GM19023 (cell line): Measurements from ENCODE around the gene ATXN7L1.

Experiments used
- ATAC-seq: cut with Tn5 transposase; IDR thresholded peaks from one replicate; pipeline ENCODE4 v1.9.1; 2021; ENCODE audit warnings: mild to moderate bottlenecking, moderate library complexity; ENCODE audit not compliant: unreplicated experiment

ATXN7L1 gene

GRCh38 chr7:105652359-105652993 lies 223.9 kb downstream of the ATXN7L1 start:
- ATAC-seq: peak; percentile 91

DNA sequence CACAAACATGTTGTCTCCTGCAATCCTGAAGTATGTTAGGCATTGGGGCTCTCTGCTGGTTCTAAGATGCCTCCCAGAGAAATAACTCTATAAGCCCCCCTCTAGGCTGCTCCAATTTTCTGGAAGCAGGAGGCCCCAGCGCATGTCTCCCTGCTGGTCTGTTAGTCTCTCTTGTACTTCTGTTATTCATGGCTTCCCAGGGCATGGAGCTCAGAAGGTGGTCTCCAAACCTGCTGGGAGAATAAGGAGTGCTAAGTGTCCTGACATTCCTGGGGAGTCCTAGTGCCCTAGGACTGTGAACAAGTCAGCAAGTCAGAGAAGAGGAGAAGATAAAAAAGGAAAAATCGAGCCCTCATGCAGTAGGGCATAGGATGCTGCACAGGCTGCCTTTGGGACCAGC lies 224.6 kb downstream of the ATXN7L1 start:
- no peak for ATAC-seq

DNA sequence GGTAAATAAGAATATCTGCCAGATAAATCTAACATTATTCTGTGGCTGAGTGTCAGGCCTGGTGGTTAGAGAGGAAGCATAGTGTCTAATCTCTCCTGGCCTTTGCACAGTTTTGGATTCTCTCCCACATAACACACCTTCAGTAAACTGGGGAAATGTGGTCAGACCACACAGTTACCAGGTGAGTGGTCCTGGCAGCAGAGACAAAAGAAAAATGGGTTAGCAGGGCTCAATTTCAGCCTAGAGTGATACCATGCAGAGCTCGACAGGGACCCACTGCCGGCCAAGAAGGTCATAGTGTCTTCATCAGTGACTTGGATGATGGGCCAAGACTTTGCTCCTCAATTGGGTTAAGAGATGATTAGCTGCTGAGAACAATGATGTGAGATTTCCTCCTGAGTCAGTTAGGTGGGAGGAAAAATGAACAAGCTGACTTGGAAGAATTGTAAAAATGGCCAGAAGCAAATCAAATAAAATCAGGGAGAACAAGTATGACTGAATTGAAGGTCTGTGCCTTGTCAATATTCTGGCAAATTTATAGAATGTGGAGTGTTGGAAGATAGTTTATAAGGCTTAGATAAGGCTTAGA lies 225.9 kb downstream of the ATXN7L1 start:
- ATAC-seq: no peak

DNA sequence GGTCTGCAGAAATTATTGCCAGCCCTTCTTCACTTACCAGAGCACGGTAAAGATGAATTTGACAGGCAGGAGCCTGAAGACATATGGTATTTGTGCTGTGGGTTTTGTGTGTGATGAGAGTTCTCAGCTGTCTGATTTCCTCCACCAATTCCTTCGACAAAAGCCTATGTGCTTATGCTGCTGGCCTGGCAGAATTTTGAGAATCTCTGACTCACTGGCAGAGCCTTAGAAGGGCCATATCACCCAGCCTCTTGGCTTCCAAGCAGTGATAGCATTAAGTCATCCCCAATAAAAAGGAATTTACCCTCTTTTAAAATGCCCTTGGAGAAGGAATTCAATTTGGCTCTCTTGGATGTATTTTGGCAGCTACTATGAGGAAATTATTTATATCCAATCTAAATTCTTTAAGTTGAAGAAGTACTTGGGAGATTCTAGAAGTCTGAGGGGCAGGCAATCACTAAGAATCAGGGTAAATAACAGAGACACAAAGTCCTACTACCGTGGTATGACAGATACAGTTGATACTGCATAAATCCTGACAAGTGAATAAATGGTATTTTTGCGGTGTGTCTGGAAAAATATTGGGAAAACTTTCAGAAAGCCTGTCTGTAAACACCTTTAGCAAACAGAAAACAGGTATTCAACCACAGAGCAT lies 226.5 kb downstream of the ATXN7L1 start:
- no peak for ATAC-seq

DNA sequence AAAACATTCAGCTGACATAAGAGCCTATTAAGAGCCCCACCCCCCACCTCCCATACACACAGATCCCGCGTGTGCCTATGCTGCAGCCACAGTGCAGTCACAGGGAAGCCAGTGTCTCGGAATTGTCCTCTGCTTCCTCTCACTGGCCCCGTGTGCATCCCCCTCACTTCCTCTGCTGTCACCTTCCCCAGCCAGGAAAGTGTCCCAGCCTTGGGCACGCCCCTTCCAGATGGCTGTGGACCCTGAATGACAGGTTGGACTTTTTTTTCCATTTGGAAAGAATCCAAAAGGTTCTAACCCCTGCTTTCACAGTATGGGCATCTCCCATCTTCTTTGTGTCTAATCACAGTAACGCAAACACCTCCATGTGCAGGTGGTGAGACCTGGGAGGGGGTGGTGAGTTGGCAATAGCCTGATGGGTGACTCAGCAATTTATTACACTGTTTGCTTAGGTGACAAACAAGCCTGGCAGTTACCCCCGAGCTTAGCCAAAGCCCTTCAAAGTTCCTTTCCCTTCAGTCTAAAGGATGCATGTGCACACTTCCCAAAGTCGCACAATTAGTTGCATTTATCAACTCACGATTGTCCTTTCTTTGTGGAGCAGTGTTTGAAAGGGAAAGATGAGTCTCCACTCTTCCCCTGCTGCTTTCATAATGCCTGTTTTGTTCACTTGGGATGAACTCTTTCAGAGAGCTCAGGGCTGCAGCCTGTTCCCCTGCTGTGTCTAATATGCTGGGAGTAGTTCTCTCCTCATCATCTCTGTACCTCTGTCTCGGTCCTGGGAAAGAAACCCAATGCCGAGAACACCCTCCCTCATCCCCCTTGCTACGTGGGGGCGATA lies 227.6 kb downstream of the ATXN7L1 start:
- ATAC-seq: no peak

DNA sequence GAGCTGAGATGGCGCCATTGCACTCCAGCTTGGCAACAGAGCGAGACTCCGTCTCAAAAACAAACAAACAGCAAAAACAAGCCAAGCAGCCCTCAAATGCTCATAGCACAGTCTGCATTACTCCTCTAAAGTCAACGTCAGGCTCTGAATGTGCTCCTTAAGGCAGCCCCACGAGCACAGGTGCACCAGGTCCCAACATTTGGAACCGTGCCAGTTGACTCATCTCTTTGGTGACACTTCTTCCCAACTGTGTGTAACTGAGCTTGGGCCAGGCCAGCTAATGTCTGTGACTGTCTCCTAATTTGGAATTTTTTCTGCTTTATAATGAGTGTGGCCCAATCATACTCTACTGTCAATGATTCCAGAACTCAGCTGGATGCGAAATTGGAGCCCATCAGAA lies 228.8 kb downstream of the ATXN7L1 start:
- no peak for ATAC-seq

DNA sequence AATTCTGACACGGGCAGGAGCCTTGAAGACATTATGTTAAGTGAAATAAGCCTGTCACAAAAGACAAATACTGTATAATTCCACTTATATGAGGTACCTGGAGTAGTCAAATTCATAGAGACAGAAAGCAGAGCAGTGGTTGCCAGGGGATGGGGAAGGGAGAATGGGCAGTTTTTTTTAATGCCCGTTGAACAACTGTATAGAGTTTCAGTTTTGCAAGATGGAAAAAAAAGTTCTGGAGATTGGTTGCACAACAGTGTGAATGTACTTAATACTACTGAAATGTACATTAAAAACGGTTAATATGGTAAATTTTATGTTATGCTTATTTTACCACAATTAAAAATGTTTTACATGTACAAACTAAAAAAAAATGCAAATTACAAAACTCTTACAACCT lies 231.5 kb downstream of the ATXN7L1 start:
- no peak for ATAC-seq

DNA sequence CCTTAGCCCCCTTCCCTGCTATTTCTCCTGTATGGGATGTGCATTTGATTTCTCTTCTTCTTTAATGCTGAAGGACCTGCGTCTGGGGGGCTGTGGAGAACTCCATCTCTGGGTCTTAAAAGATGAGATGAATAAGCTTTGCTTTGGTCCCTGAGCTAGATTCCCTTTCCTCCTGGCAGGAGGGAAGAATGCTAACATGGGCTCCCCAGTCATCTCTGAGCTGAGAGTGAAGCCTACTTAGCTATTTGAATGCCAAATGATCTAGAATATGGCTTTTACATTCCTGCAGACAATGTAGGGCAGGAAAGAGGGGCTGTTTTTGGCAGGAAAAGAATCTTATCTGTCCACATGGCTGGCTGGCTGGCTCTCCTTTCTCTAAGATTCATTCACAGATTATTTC lies 232.5 kb downstream of the ATXN7L1 start:
- no peak for ATAC-seq

GRCh38 chr7:105643384-105643783 lies 233.0 kb downstream of the ATXN7L1 start:
- ATAC-seq: no peak

DNA sequence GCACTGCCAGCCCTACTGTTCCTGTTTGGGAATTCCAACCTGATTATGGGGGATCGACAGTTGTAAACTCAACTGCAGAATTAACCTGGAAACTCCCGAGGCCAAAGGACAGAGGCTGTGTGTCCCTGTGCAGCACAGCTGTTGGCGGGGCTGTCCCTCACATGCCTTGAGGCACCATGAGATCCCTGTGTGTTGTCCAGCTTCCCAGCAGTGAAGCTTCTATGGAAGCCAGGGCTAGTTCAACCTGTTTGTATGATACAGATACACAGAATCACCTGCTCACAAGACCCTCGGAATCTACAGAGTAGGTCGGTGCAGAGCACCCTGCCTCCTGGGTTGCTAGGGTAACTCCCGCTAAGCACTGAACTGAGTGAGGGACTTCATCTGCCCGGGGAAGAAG lies 234.1 kb downstream of the ATXN7L1 start:
- no peak for ATAC-seq

DNA sequence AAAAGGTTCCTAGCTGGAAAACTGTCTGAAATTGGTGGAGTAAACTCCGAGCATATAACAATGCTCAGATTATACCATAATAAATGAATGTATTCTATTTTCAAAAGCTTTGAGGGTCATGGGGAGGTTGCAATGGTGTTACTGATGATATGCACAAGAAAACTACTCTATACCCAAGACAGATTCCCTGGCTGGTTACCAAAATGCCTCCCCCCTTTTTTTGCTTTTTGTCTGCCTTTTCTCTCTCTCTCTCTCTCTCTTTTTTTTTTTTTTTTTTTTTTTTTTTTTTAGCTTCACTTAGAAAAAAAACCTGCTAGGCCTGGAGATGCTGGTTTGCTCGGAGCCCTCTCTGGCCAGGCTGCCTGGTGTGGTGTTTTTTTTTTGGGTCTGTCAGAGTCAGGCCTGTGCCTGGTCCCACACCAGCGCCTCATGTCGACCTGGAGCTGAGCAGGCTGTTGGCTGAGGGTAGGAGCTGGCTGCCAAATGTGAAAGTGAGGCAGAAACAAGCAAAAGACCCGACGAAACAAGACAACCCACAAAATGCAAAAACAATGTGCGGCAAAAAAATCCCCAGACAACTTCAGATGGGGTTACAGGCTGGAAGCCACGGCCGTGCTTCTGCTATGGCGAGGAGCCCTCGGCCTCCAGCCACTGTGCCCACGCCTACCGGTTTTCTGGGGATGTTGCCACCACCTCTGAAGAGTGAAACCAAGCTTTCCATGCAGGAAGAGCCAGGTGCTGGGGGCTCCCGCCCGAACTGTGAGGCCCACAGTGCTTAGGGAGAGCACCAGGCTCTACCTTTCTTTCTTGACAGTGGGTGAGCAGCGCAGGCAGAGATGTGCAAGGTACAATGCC lies 235.2 kb downstream of the ATXN7L1 start:
- ATAC-seq: no peak

GRCh38 chr7:105639667-105640493 lies 236.5 kb downstream of the ATXN7L1 start:
- ATAC-seq: no peak

- ATAC-seq: no peak
These were observed 237.4 kb downstream of the ATXN7L1 start for GRCh38 chr7:105638902-105639495.

DNA sequence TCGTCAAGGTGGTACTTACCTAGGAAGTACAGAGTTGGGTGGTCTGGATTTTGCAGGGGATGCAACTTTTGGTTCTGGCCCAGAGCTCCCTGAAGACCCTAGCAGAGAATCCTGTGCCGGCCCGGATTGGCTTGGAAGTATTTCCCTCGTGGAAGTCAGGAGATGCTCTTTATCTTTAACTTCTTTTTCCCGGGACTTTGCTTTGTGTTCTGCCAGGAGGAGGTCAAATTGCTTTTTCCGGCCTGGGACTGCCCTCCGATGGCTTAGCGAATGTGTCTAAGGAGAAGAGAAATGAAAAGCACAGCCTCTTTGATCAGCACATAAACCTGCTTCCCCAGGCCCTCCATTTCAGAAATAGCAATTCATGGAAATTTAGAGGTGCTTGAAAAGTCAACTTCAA lies 238.1 kb downstream of the ATXN7L1 start:
- no peak for ATAC-seq

GRCh38 chr7:105637755-105638154 lies 238.6 kb downstream of the ATXN7L1 start:
- no peak for ATAC-seq

- no peak for ATAC-seq
These were observed 239.4 kb downstream of the ATXN7L1 start for GRCh38 chr7:105636982-105637381.

GRCh38 chr7:105635197-105635596 lies 241.2 kb downstream of the ATXN7L1 start:
- no peak for ATAC-seq

GRCh38 chr7:105625986-105626385 lies 250.4 kb downstream of the ATXN7L1 start:
- no peak for ATAC-seq

DNA sequence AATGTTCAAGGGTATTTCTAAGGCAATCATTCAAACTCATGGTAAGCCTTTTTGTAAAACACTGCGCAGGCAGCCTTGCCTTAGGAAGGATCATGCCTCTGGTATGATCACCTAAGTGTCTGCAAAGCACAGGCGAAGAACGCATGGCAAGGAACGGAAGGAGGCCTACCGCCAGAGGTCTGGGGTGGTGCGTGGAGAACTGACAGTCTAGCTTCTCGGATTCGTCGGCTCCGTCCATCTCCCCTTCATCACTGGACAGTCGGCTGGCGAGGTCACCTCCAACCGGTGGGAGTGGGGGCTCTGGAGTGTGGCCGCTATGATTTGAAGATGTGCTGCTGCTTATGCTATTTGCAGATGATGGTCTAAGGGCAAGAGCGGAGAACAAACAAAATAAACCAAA lies 252.5 kb downstream of the ATXN7L1 start:
- ATAC-seq: no peak
